HAP-1 (cell line): Measurements from ENCODE around the gene IPO13.

Source experiments
- DNase-seq, 2 experiments: peaks; one replicate each; pipeline ENCODE4 v3.0.0-alpha.2; 2016 to 2020; ENCODE audit warnings: low spot score in 2 of 2
- H3K27me3 ChIP-seq: fragments of 250-450 bp; sonication (Bioruptor Pico); 2 replicates; pipeline ENCODE4 v1.5.1; 2020; ENCODE audit warnings: low read depth, mild to moderate bottlenecking, moderate library complexity
- H3K36me3 ChIP-seq: fragments of 250-450 bp; sonication (Bioruptor Pico); replicated peaks from 2 replicates; pipeline ENCODE4 v1.5.1; 2020; ENCODE audit warnings: mild to moderate bottlenecking
- H3K4me1 ChIP-seq: fragments of 250-450 bp; sonication (Bioruptor Pico); 2 replicates; pipeline ENCODE4 v1.5.1; 2020; ENCODE audit warnings: mild to moderate bottlenecking
- H3K4me3 ChIP-seq: fragments of 250-450 bp; sonication (Bioruptor Pico); 2 replicates; pipeline ENCODE4 v1.5.1; 2020; ENCODE audit warnings: mild to moderate bottlenecking, moderate library complexity
- H3K9me3 ChIP-seq: fragments of 250-450 bp; sonication (Bioruptor Pico); 2 replicates; pipeline ENCODE4 v1.5.1; 2020; ENCODE audit warnings: mild to moderate bottlenecking, moderate library complexity
- in situ Hi-C: fragments of 300-500 bp; cut with MboI; formaldehyde crosslinking; loops from 3 replicates; pipeline ENCODE4 v1.14.3; 2020; ENCODE audit warnings: low sequenced_read_pairs, inconsistent platforms, mixed read lengths

The IPO13 gene

DNA sequence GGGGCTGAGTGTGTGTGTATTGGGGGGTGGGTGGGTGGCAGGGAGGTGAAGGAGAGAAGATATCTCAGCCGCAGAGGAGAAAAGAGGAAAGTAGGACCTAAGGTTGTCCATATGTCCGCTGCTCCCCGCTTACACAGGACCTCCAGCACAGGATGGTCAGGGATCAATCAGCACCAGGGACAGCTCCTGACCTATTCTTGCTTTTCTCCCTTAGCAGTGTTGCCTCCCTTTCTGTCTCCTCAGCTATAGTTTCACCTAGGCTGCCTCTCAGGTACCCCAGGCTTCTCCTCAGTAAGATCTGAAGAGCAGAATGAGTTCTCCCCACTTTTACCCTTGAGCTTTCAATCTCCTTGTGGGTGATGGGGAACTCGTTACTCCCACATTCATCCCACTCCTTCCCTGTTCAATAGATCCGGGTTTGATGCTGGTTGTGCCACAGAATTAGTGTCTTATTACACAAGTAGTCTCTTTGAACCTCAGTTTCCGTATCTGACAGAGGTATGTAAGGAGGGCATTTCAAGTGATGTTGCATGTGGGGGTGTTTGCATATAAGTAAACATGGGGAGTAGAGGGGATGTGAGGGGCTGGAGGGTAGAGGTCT, 21.7 kb downstream of the IPO13 start:
- no peaks in the 10 kb centered on the region for H3K4me1 ChIP-seq
- H3K4me3 ChIP-seq: no peak overlapping the region
- H3K36me3 ChIP-seq: peaks cover 22% of the 10 kb centered on the region
- H3K9me3 ChIP-seq: no peaks in the 10 kb centered on the region
- DNase-seq: peak in 1 of 2 experiments; percentile 68
- in situ Hi-C loops: no loop called here
- no peaks in the 10 kb centered on the region for H3K27me3 ChIP-seq

DNA sequence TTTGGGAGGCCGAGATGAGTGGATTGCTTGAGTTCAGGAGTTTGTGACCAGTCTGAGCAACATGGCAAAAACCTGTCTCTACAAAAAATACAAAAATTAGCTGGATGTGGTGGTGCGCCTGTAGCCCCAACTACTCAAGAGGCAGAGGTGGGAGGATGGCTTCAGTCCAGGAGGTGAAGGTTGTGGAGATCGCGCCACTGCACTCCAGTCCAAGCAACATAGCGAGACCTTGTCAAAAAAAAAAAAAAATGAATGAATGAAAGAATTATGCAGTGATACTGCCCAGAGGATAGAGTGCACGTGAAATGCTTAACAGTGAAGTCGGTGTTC, 22.6 kb downstream of the IPO13 start:
- no peaks in the 10 kb centered on the region for H3K27me3 ChIP-seq
- no peaks in the 10 kb centered on the region for H3K4me1 ChIP-seq
- no peak for DNase-seq
- in situ Hi-C loops: no loop called here
- H3K36me3 ChIP-seq: peaks cover 22% of the 10 kb centered on the region
- H3K4me3 ChIP-seq: peak overlapping the region; percentile 70; the same call in 1 of the 2 replicates
- no peaks in the 10 kb centered on the region for H3K9me3 ChIP-seq

DNA sequence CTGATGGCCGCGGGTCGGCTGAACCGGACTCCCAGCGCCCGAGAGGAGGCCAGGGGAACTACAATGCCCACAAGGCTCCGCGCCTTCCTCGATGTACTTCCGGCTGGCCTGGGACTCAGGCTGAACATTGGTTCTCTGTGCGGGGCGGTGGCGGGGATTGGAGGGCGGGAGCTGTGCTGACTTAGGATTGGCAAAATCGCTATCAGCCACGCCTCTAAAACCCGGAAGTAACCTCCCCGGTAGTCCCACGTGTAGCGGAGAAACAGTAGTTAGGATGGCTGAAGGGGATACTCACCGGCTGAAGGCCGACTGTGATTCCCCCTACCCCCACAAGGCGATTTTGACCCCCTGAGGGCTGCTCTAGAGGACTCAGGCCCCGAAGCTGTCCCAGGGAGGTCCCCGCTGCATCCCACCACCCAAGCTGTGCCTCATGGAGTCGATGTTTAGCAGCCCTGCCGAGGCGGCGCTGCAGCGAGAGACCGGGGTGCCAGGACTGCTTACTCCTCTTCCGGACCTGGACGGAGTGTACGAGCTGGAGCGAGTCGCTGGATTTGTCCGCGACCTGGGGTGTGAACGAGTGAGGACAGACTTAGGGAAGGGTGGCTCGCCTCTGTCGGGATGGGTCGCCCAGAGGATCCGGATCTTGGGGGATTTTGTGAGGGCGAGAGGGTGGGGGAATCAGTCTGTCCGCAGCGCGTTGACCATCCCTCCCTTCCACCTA, 23.2 kb downstream of the IPO13 start, which contains the start of gene DPH2:
TSS of gene DPH2 (plus strand) at position 265 of the 721 bp plus-strand sequence. CDS start at position 431, 166 bp downstream.
- Histone ChIP-seq H3K9me3 (no peaks in the 10 kb centered on the region), H3K36me3 (peaks cover 23% of the 10 kb centered on the region)
- in situ Hi-C loops: no loop called here

DNA sequence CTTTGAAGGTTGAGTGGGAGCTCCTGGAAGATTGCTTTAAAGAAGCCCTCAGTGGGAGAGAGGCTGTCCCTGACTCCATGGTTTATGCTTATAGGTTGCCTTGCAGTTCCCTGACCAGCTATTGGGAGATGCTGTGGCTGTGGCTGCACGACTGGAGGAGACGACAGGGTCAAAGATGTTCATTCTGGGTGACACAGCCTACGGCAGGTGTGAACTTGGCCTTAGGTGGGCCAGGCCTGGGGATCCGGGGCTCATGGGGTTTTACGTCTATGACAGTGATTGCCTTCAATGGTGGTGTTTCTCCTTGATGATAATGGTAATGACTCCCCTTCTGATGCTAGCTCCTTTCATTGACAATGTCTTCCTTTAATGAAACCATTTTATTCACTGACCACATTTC, 23.8 kb downstream of the IPO13 start:
- no peaks in the 10 kb centered on the region for H3K27me3 ChIP-seq
- in situ Hi-C loops: no loop called here
- peaks cover 25% of the 10 kb centered on the region for H3K36me3 ChIP-seq

More for the DNA sequence above, 23.2 kb downstream of the IPO13 start, which contains the start of gene DPH2:
- Histone ChIP-seq H3K27me3 (no peaks in the 10 kb centered on the region), H3K4me3 (peak within 1 kb of the TSS; percentile 70), H3K4me1 (no peaks in the 10 kb centered on the region)
- peak; percentile 98 to 99 for DNase-seq

DNA sequence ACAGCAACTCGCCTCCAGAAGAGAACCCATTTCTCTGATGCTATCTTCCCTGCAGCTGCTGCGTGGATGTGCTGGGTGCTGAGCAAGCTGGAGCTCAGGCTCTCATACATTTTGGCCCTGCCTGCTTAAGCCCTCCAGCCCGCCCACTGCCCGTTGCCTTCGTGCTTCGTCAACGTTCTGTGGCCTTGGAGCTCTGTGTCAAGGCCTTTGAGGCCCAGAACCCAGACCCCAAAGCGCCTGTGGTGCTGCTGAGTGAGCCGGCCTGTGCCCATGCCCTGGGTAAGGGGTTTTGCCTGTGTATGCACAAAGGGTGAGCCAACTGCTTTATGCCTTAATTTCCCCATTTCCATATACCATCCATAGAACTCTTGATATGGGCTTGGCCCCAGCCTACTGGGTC, 24.2 kb downstream of the IPO13 start:
- DNase-seq: no peak
- Histone ChIP-seq H3K4me1 (no peaks in the 10 kb centered on the region), H3K4me3 (peak overlapping the region; percentile 70), H3K36me3 (peaks cover 25% of the 10 kb centered on the region), H3K9me3 (no peaks in the 10 kb centered on the region), H3K27me3 (no peaks in the 10 kb centered on the region)
- in situ Hi-C loops: no loop called here

More for the DNA sequence above, 23.8 kb downstream of the IPO13 start:
- Histone ChIP-seq H3K4me3 (peak overlapping the region; percentile 70), H3K9me3 (no peaks in the 10 kb centered on the region), H3K4me1 (no peaks in the 10 kb centered on the region)
- DNase-seq: no peak

DNA sequence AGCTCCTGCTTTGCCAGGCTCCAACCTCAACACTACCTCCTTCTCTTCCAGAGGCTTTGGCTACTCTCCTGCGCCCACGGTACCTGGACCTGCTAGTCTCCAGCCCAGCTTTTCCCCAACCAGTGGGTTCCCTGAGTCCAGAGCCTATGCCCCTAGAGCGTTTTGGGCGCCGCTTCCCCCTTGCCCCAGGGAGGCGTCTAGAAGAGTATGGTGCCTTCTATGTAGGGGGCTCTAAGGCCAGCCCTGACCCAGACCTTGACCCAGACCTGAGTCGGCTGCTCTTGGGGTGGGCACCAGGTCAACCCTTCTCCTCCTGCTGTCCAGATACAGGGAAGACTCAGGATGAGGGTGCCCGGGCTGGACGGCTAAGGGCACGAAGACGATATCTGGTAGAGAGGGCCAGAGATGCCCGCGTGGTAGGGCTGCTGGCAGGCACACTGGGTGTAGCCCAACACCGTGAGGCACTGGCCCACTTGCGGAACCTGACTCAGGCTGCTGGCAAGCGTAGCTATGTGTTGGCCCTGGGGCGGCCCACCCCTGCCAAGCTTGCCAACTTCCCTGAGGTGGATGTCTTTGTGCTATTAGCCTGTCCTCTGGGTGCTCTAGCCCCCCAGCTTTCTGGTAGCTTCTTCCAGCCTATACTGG, 24.7 kb downstream of the IPO13 start:
- in situ Hi-C loops: no loop called here
- Histone ChIP-seq H3K9me3 (no peaks in the 10 kb centered on the region), H3K4me1 (peaks cover 3% of the 10 kb centered on the region; the same call in 1 of the 2 replicates), H3K4me3 (no peak overlapping the region), H3K36me3 (peaks cover 29% of the 10 kb centered on the region), H3K27me3 (no peaks in the 10 kb centered on the region)
- no peak for DNase-seq

DNA sequence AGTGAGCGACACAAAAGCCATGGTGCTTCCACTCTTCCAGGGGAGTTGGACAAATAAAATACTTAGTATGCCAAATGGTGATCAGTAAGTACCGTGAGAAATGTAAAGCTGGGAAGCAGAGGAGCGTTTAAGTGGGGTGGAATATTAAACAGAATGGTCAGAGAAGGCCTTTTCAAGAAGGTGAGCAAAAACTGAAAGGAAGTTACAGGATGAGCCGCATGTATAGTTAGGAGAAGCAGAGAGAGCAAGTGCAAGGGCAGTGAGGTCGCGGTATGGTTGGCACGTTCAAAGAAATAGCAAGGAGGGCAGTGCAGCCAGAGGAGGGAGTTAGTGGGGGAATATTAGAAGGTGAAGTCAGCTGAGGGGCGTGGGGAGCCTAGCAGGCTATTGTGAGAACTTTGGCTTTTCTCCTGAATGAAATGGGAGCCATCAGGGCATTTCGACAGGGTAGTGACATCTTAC, 27.3 kb downstream of the IPO13 start:
- Histone ChIP-seq H3K4me1 (peaks cover 25% of the 10 kb centered on the region), H3K4me3 (peak overlapping the region; percentile 92), H3K9me3 (no peaks in the 10 kb centered on the region), H3K27me3 (no peaks in the 10 kb centered on the region), H3K36me3 (peaks cover 49% of the 10 kb centered on the region)
- in situ Hi-C loops: no loop called here
- DNase-seq: no peak

DNA sequence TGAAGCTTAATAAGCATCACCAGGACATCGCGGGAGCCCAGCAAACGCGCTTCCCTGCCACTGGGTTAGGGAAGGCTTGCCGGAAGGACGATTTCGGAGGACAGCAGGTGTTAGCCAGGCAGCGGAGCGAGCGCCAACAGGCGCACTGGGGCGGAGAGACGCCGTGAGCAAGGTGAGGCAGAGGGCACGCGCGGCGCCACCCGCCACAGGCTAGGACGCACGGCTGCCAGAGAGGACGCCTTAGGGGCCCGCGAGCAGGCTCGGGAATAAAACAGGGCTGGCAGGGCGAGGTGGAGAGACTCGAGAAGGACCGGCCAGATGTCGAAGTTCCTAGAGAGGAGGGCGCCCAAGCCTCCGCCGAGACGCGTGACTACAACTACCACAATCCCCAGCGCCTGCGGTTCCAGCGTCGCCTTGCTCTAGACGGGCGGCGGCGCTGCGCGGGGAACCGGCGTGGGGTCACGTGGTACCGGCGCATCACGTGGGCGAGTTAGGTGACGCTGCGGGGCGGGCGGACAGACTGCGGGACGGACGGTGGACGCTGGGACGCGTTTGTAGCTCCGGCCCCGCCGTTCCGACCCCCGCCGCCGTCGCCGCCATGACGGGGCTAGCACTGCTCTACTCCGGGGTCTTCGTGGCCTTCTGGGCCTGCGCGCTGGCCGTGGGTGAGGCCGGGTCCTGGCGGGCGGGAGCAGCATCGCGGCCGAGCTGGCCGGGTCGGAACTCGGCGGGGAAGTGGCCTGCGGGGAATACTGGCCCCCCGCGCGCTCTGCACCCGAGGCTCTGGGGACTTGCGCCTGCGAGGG, 27.9 kb downstream of the IPO13 start, which contains the start of gene ATP6V0B:
TSS of gene ATP6V0B (plus strand) at position 518 of the 806 bp plus-strand sequence. CDS start at position 599, 81 bp downstream.
- H3K9me3 ChIP-seq: no peaks in the 10 kb centered on the region
- peak within 1 kb of the TSS; percentile 92 for H3K4me3 ChIP-seq
- in situ Hi-C loops: no loop called here
- peaks cover 49% of the 10 kb centered on the region for H3K36me3 ChIP-seq
- peaks cover 25% of the 10 kb centered on the region for H3K4me1 ChIP-seq
- peak; percentile 92 to 98 for DNase-seq
- no peaks in the 10 kb centered on the region for H3K27me3 ChIP-seq

DNA sequence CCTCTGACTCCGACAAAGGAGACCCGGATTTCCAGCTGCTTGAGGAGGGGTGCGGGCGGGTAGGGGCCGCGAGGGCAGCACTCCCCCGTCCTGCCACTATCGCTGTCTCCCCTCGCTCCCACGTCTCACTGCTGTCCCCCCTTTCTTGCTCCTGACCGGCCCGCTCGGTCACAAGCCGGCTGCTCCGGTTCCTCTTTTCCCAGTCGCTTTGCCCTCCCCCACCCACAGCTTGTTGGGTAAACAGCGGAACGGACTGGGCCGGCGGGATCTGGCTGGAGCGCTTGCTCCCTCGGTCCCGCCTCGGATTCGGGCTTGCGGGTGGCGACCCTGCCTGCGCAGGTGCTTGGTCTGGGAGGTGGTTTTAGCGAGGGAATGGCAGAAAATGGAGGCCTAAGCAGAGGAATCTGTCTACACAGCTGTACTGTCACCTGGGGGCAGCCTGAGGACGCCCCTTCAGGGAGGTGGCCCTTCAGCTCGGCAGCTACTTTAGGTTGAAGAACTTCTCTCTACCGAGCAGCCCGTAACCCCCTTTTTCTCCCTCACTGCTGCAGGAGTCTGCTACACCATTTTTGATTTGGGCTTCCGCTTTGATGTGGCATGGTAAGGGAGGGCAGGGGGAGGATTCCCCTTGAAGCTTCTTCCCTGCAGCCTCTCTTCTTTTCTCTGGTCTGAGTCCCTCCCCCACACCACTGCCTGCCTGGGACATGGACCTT, 28.7 kb downstream of the IPO13 start:
- peak in 1 of 2 experiments; percentile 38 for DNase-seq
- H3K36me3 ChIP-seq: peaks cover 49% of the 10 kb centered on the region

DNA sequence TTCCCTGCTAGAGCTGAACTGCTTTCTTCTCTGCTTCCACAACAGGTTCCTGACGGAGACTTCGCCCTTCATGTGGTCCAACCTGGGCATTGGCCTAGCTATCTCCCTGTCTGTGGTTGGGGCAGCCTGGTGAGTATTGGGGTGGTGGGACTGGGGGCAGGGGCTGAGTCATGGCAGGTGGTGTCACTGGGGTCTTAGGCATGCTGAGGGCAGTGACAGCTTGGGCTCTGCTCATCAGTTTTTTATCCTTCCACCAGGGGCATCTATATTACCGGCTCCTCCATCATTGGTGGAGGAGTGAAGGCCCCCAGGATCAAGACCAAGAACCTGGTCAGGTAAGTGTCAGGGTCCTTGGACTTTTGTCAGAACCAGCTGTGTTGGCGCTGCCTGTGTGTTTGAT, 29.3 kb downstream of the IPO13 start:
- Histone ChIP-seq H3K36me3 (peaks cover 46% of the 10 kb centered on the region), H3K4me3 (peak overlapping the region; percentile 92), H3K9me3 (no peaks in the 10 kb centered on the region), H3K4me1 (peaks cover 34% of the 10 kb centered on the region), H3K27me3 (no peaks in the 10 kb centered on the region)
- no peak for DNase-seq
- in situ Hi-C loops: no loop called here

More for the DNA sequence above, 28.7 kb downstream of the IPO13 start:
- peaks cover 31% of the 10 kb centered on the region for H3K4me1 ChIP-seq
- in situ Hi-C loops: no loop called here
- no peaks in the 10 kb centered on the region for H3K27me3 ChIP-seq
- no peaks in the 10 kb centered on the region for H3K9me3 ChIP-seq
- H3K4me3 ChIP-seq: peak overlapping the region; percentile 92

DNA sequence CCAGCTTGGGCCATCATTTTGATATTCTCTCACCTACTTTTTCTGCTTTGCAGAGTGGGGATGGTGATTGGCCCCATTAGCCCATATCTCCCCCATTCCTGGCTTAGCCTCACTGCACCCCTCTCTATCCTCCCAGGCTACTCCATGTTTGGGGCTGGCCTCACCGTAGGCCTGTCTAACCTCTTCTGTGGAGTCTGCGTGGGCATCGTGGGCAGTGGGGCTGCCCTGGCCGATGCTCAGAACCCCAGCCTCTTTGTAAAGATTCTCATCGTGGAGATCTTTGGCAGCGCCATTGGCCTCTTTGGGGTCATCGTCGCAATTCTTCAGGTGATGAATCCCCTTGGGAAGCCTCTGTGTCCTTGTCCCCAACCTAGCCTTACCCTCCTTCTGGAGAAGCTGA, 30.1 kb downstream of the IPO13 start:
- Histone ChIP-seq H3K27me3 (no peaks in the 10 kb centered on the region), H3K4me1 (peaks cover 34% of the 10 kb centered on the region), H3K9me3 (no peaks in the 10 kb centered on the region), H3K4me3 (no peak overlapping the region), H3K36me3 (peaks cover 46% of the 10 kb centered on the region)
- DNase-seq: no peak
- in situ Hi-C loops: no loop called here

DNA sequence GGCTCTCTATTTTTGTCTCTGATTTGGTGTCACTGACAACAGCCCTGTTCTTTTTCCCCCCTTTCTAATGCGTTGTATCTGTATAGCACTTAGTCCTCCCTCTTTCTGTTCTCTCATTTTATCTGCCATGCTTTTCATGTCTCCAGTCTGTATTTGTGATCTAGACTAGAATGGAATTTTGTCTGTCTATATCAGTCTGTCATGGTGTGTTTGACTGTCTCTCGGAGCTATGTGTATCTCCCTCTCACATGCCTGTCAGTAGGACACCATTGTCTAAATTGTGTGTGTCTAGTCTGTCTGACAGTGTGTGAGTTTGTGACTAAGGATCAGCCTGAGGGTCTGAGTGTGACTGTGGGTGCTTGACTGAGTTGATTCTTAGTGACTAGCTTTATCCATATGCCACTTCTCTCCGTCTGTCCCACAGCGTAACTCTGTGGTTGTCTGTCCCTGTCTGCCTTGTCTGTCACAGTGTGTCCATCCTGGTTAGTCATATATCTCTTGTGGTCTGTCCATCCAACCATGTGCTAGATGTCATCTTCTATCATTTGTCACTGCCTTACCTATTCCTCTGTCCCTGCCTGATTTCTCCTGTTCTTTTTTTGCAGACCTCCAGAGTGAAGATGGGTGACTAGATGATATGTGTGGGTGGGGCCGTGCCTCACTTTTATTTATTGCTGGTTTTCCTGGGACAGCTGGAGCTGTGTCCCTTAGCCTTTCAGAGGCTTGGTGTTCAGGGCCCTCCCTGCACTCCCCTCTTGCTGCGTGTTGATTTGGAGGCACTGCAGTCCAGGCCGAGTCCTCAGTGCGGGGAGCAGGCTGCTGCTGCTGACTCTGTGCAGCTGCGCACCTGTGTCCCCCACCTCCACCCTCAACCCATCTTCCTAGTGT, 30.9 kb downstream of the IPO13 start:
- Histone ChIP-seq H3K36me3 (peaks cover 47% of the 10 kb centered on the region), H3K4me3 (no peak overlapping the region; the same call in 1 of the 2 replicates), H3K9me3 (no peaks in the 10 kb centered on the region), H3K27me3 (no peaks in the 10 kb centered on the region), H3K4me1 (peaks cover 34% of the 10 kb centered on the region)
- in situ Hi-C loops: no loop called here
- DNase-seq: no peak
